Epithelial cell of esophagus (primary cell): ENCODE results near the gene MTMR12.

ENCODE experiments used
- DNase-seq: peaks from one replicate; pipeline ENCODE4 v3.0.0; 2010; ENCODE audit warnings: low read depth
- H3K4me3 ChIP-seq: 2 replicates; pipeline ENCODE4 v1.5.1; 2011; ENCODE audit warnings: mild to moderate bottlenecking, low read length, control low read depth
- CTCF ChIP-seq: IDR thresholded peaks from 2 replicates; pipeline ENCODE4 v1.5.1; 2011; ENCODE audit warnings: low read depth, mild to moderate bottlenecking, low read length, control low read depth, inconsistent platforms; ENCODE audit not compliant: insufficient read depth; ENCODE audit errors: missing control alignments

MTMR12 gene

GRCh38 chr5:32311404-32312196, 1.1 kb downstream of the MTMR12 start:
- TF ChIP-seq CTCF, result no peak
- H3K4me3 ChIP-seq, result peak overlapping the region; percentile 74
- DNase-seq, result peak; percentile 20

GRCh38 chr5:32309761-32310160, 3.0 kb downstream of the MTMR12 start:
- DNase-seq, result no peak
- H3K4me3 ChIP-seq, result no peak overlapping the region

GRCh38 chr5:32308946-32309345, 3.8 kb downstream of the MTMR12 start:
- DNase-seq, result no peak
- no peak overlapping the region for H3K4me3 ChIP-seq
- TF ChIP-seq CTCF, result no peak

More at GRCh38 chr5:32309761-32310160, 3.0 kb downstream of the MTMR12 start:
- TF ChIP-seq CTCF, result no peak

GRCh38 chr5:32307769-32308194, 5.0 kb downstream of the MTMR12 start:
- DNase-seq, result no peak
- H3K4me3 ChIP-seq, result no peak overlapping the region
- TF ChIP-seq CTCF, result no peak

- no peak overlapping the region for H3K4me3 ChIP-seq
- DNase-seq, result no peak
- no peak for TF ChIP-seq CTCF
Observed at GRCh38 chr5:32304622-32305021, 8.1 kb downstream of the MTMR12 start.

- TF ChIP-seq CTCF, result no peak
- no peak for DNase-seq
Observed at GRCh38 chr5:32303755-32304120, 9.0 kb downstream of the MTMR12 start.

More at GRCh38 chr5:32303755-32304120, 9.0 kb downstream of the MTMR12 start:
- no peak overlapping the region for H3K4me3 ChIP-seq
